GM19438 (cell line): Measurements from ENCODE around the gene CDK9.
A peak's percentile ranks its signal among the peaks of the same experiment; 100 is the strongest.

Source experiments
- ATAC-seq: cut with Tn5 transposase; IDR thresholded peaks from one replicate; pipeline ENCODE4 v1.9.1; 2021; ENCODE audit warnings: low read depth; ENCODE audit not compliant: unreplicated experiment

Gene CDK9

DNA sequence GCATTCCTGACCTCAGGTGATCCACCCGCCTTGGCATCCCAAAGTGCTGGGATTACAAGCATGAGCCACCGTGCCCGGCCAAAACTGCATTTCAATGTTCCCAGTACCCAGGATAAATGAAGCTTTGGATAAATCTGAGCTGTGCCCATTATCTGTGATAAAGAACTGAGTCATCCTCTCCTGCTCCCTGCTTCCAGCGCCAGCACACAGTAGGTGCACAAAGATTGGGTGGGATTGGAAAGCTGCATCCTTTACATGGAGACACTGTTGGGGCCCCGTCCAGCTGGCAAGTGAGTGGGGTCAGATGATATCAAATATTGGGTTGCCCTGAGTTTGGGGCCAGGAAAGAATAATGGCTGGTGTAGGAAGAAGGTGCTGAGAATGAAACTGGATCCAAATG, 24.8 kb upstream of the CDK9 start:
- no peak for ATAC-seq

DNA sequence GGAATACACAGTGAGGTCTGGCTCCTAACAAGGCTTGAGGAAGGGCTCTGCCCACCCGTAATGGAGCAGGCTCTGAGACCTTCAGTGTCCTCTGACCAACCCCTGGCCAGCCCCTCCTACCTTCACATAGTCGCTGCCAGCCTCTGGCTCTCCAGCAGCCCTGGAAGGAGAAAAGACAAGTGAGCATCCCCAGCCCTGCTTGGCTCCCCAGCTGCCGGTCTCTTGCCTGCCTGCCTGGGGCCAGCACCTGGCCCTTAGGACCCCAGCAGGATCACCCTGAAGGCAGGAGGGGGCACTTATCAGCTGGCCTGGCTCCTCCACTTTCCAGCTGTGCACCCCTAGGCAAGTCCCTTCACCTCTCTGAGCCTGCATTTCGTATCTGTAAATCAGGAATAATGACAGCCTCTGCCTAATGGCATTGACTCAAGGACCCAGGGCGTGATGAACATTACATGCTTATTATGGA, 24.3 kb upstream of the CDK9 start:
- no peak for ATAC-seq

DNA sequence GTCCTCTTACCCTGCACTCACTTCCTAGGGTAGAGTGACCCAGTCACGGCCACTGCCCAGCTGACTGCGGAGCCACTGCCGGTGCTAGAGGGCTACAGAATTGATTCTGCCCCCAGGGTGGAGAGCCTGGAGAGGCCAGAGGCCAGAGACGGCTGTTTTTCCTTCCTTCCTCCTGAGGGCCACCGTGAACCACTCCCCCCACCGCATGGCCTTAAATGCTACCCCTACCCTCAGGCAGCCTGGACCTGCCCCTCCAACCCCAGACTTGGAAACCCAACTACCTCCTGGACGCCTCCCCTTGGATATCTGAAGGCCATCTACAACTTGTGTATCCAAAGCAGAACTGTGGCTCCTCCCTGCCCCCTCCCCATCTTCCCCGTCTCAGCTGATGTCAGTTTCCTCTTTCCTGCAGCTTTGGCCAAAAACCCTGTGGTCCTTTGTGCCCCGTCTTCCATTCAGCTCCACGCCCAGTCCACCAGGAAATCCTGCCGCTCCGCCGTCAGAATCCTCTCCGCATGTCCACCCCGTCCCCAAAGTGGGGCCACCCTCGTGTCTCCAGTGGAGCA, 23.6 kb upstream of the CDK9 start:
- no peak for ATAC-seq

DNA sequence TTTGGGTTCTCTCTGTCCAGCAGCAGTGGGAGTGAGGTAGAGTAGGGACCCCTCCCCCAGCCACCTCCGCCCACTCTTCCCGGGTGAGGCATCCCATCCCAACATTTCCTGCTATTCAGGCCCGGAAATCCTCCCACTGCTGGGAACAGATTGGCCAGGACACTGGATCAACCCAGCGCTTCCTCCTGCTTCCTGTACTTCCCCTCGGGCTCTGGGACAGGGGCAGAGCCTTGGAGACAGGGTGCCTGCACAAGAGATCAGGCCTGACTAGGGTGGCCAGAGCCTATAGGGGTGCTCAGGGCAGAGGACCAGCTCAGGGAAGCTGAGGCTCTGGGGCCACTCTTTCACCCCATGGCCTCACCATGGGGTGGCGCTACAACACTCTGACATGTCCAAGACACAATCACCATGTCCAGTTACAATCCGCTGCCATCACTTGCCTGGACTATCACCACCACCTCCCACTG, 21.9 kb upstream of the CDK9 start:
- no peak for ATAC-seq

DNA sequence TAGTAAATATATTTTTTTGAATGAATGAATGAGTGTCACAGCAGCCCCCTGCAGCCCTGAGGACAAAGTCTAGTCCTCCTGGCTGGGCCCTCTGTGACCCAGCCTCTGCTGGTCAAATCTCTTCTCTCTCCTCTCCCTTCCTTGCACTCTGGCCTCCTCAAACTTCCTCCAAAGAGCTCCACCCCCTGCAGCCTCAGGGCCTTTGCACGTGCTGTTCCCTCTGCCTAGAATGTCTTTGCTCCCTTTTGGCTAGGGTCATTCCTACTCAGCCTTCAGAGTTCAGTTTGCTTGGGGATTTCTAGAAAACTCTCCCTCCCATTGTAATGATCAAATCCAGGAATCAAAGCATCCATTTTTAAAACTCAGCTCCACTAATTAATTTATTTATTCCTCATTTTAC, 20.4 kb upstream of the CDK9 start:
- ATAC-seq = no peak

DNA sequence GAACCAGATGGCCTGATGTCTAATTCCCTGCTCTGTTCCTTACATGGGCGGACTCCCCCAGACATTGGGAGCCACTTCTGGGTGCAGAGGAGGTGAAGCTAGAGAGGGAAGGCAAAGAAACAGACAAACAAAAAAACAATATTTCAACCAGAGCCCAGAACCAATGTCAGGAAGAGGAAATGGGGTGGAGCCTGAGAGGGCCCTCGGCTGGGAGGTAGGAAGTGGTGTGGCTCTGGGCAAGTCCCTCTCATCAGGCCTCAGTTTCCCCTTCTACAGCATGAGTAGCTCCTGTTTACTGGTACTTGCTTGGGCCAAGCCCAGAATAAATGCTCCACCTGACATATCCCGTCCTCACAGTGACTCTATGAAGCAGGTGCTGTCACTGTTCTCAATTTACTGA, 18.4 kb upstream of the CDK9 start:
- no peak for ATAC-seq

DNA sequence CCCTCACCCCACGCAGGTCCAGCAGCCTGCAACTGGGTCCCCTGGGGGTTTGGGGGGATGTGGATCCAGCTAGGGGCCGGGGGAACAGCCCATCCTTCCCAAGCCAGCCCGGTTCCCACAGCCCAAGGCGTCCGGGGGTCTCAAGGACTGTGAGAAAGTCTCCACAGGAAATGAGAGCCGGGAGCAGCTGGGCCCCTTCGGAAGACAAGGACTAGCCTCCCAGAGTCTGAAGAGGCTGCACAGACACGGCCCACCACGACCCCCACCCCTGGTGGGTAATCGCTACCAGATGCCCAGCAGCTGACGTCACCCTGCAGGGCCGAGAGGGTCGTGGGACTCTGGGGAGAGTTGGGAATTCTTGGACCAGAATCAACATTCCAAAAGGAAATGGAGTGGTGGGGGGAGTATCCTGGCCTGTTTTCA, 17.9 kb upstream of the CDK9 start:
- no peak for ATAC-seq

DNA sequence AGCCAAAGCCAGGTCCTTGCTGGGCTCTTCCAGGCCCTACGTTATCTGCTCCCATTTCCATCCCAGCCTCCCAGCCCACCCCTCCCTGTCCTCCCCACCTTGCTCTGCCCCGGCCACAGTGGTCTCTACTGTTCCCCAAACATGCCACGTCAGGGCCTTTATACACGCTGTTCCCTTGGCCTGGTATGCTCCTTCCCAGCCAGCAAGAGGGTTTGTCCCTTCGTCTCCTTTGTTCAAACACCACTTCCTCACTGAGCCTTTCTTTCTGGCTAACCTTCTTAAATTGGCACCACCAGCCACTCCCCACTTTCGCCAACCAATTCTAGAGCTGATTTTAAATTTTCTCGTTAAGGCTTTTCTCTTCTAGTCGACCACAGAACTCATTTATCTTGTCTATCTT, 17.1 kb upstream of the CDK9 start:
- no peak for ATAC-seq

DNA sequence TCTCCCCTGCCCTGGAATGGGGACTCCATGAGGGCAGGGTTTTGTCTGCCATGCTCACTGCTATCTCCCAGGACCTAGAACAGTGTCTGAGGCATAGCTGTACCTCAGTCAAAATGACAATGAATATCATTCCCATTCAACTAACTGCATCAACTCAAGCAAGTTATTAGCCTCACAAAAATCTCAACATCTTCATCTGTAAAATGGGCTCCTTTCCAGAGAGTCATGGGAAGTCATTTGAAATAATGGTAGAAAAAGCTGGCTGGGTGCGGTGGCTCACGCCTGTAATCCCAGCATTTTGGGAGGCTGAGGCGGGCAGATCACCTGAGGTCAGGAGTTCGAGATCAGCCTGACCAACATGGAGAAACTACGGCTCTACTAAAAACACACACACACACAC, 16.7 kb upstream of the CDK9 start:
- no peak for ATAC-seq

DNA sequence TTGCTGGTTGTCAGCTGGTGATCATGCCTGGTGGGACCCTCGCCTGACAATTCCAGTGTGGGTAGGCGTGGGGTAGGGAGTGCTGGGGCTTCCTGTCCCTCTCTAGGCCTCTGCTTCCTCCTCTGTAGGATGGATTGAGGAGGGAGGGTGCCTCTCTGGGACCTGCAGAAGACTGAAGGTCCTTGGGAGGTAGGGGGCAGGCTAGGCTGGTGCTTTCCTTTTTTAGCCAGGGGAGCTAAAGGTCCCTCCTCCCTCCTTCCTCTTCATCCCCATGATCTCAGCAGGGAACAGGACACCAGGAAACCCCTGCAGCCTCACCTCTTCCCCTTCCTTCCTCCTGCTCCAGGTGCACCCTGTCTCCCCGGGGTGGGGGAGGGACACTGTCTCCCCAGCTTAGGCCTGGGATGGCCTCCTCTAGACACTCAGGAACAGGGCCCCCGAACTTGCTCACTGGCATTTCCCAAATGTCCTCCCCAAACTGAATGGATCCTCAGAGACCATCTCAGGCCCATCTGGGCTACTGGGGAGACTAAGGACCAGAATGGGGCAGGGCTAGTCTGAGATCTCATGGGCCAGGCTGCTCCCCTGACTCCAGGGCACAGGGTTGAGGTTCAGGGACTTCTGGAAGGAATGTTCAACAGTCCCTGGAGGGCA, 15.8 kb upstream of the CDK9 start:
- ATAC-seq = no peak

DNA sequence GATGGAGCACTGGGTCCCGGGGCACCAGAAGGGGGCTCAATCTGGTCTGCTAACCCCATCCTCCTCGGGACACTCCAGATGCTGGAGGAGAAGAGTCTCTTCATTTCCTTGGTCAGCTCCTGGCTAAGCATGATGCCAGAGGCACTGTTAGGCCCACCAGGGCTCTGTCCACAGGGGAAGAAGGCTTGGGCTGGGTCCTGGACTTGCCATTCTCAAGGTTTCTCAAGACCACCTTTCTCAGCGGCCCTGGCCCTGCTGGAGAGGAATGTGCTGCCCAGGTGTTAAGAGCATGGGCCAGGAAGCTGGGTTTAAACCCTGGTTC, 15.3 kb upstream of the CDK9 start:
- ATAC-seq = no peak

DNA sequence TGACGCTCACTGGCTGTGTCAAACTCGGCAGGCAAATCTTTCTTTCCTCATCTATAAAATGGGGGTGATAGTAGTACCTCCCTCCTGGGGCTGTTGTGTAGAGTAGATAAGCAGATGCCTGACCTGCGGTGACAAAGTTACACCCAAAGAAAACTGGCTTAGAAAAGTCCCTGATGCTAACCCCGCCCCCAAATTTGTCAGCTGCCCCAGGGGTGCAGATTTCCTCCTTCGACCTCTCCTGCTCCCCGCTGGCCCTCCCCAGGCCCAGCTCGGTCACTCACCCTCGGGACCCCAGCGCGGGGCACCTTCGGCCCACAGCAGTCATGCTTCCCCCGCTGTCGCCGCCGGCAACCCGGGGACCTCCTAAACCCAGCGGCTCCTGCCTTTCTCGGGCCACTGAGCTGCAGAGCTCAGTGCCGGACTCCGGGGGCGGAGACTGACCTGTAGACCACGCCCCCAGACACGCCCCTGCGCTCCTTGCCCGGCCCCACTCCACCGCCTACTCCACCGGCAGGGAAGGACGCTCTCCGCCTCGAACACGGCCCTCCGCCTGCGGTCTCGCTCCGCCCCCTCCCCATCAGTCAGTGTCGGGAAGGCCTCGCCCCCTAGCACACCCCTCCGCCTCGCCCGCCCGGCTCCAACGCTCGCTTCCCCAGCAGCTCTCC, 14.8 kb upstream of the CDK9 start:
- peak; percentile 88 for ATAC-seq

DNA sequence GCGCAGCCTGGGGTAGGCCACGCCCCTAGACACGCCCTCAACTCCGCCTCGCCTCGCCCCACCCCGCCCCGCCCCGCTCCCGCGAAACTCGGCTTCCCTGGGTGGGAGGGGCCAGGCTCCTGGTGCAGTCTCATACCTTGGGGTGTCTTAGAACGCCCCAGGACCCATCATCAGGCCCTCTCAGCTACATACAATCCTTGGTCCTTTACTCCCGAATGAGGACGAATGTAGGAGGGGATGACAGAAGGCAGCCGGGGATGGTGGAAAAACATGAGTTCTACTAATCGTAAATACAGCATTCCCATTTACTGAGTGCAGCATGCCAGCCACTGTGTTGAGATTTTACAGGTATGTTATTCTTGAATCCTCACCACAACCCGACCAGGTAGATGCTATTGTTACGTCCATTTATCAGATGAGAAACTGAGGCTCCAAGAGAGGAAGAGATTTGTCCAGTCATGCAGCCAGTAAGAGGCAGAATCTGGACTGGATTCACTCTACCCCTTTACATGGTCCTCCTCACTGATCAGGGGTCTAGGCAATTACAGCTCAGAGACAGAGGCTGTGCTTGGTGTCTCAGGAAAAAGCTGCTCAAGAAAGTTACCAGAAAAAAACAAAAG, 14.2 kb upstream of the CDK9 start:
- ATAC-seq = no peak

DNA sequence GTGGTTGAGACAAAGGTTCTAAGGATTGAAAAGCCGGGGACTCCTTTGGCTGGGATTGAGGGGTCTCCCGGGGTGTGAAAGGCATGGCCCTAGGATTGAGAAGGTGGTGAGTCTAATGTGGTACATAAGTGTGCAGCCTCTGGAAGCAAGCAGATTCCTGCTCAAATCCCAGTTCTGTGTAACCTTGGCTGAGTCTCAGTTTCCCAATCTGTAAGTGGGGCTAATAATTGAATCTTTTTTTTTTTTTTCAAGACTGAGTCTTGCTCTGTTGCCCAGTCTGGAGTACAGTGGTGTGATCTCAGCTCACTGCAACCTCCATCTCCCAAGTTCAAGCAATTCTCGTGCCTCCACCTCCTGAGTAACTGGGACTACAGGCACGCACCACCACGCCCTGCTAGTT, 13.2 kb upstream of the CDK9 start:
- ATAC-seq = no peak

DNA sequence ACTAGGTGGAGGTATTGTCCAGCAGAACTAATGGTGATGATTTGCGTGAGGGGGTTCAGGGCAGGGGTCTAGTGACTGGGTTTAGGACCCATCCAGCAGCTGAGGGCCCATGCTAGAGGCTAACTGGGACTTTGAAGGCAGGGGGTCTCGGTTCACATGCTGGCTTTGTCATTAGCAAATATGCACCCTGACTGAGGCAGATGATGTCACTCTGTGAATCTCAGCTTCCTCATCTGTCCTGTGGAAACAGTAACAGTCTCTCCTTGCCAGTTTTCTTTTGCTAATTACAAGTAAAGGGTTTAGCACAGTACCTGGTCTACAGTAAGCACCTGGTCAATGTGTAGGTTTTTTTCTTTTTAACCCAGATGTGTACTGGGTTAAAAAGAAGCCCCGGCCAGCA, 12.6 kb upstream of the CDK9 start:
- ATAC-seq = no peak

DNA sequence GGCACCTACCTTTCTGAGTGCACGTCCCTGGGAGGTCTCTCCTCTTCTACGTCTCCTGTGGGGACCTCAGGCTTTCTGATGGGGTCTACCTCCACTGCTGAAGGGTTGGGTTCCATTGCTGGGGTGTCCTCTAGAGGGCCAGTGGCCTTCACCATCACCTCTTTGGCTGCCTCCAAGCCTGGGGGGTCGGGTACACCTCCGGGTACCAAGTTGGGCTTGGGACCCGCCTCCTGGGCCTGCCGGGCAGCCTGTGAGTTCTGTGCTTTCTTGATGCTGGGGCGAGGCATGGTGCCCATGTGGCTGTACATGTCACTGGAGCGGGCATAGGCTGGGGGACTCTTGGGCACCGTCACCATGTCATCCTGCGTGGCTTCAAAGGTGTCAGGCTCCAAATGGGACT, 11.9 kb upstream of the CDK9 start:
- ATAC-seq = no peak

DNA sequence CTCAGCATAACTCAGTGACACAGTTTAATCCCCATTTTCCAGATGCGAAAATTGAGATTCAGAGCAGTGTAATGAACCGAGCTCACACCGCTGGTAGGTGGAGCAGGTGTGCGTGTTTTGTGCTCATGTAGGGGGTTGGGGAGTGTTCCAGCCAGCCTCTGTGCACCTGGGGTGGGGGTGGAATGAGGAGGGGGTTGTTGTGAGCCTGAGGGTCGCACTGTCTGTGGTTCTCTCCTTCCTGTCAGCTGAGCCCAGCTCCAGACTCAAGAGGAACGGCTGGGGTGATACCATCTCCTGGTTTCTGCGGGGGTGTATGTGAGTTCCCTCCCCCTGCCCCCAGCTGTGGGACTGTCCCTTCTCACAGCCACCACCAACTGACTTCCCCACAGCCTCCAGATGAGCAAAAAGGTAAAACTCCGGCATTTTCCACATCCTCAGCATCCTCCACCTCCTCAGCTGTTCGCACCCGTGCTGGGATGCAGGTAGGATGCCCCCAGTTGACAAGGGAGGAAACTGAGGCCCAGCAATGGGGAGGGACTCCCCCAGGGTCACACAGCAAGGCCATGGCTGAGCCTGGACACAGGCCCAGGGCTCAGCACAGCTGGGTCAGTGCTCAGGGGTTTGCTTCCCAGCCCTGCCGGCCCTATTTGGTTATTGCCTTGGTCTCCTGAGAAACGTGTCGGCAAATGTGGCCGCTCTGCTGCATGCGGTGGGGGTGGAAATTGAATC, 9.5 kb upstream of the CDK9 start:
- no peak for ATAC-seq

DNA sequence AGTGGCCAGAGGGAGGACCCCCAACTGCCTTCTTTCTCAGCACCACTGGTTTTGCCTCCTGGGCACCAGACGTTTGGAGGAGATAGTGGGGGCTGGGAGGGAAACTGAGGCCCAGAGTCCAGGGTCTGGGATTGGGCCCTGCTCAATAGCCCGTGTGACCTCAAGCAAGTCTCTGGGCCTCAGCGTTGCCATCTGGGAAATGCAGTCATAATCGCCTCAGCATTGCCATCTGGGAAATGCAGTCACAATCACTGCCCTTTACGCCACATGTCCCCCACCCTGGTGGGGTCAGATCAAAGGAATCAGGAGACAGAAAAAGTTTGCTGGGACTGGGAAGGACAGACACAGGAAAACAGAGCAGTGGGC, 8.9 kb upstream of the CDK9 start:
- no peak for ATAC-seq

DNA sequence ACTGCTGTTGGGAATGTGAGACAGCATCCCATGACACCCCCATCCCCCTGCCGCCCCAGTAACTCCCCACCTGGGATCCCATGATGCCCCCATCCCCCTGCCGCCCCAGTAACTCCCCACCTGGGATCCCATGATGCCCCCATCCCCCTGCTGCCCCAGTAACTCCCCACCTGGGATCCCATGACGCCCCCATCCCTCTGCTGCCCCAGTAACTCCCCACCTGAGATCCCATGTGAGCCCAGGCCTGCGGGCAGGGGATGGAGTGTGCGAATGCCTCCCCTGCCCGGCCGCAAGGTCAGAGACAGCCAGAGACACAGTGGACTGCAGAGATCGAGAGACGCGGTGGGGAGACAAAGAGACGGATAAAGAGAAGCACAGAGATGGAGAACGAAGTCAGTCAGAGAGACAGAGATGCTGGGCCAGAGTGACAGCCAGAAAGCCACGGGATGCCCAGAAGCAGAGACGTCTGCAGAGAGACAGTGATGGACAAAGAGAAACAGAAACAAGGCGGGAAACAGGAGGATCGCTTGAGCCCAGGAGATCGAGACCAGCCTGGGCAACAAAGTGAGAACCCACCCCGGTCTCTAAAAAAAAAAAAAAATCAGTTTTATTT, 8.4 kb upstream of the CDK9 start:
- no peak for ATAC-seq

DNA sequence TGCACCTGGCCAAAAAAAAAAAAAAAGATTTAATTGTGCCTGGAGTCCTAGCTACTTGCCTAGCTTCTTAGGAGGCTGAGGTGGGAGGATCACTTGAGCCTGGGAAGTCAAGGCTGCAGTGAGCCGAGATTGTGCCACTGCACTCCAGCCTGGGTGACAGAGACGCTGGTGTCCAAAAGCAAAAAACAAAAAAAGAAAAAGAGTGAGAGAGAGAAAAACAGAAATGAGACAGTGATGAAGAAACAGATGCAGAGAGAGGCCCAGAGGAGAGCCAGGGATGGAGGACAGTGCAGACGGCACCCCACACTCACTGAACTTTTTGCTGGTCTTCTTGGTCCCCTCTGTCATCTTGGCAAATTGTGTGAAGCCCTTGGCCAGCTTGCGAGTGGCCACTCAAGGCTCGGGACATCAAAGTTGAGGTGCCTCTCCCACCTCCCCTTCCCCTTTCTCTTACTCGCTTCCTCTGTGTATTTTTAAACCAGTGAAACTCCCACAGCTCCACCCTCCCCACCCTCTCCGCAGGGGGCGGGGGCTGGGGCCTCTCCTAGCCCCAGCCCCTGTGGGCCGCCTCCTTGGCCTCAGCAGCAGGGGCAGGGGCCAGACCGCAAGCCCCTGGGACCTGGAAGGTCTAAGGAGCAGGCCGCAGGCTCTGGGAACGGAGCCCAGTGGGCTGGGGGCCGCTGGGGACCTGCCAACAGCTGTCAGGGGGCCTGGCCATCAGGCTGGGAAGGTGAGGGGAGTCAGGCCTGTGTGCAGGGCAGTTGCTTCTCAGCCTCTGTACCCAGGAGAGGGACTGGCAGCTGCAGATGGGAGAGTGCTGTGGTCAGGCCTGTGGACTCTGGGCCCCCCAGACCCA, 7.3 kb upstream of the CDK9 start, which contains the start of gene SH2D3C:
TSS of gene SH2D3C (minus strand) at position 387 of the 856 bp plus-strand sequence. CDS start at position 348, 39 bp downstream.
- ATAC-seq = peak; percentile 32
